HepG2 (cell line): ENCODE measurements around the gene AKNA.

ENCODE experiments used
- CBX5 ChIP-seq: sonication (generic); formaldehyde crosslinking; IDR thresholded peaks from 2 replicates; pipeline ENCODE4 v1.4.0; 2020; ENCODE audit warnings: missing genetic modification reagents, borderline replicate concordance
- CTCF ChIP-seq: sonication (generic); formaldehyde crosslinking; IDR thresholded peaks from 2 replicates; pipeline ENCODE4 v1.5.0; 2020; ENCODE audit warnings: mild to moderate bottlenecking, missing genetic modification reagents, moderate library complexity
- HNRNPL ChIP-seq: fragments of 200-400 bp; formaldehyde crosslinking; IDR thresholded peaks from 2 replicates; pipeline ENCODE4 v1.6.1; 2017; ENCODE audit warnings: mild to moderate bottlenecking, low read depth, low read length
- KAT2B ChIP-seq: fragments of 150-350 bp; IDR thresholded peaks from 2 replicates; pipeline ENCODE4 v1.6.1; 2014; ENCODE audit warnings: low read depth, low read length, borderline replicate concordance
- KDM5B ChIP-seq: sonication (generic); formaldehyde crosslinking; IDR thresholded peaks from 2 replicates; pipeline ENCODE4 v1.4.0; 2020; ENCODE audit warnings: missing genetic modification reagents, mild to moderate bottlenecking, borderline replicate concordance
- TBP ChIP-seq: sonication (generic); formaldehyde crosslinking; IDR thresholded peaks from 2 replicates; pipeline ENCODE4 v1.5.0; 2020; ENCODE audit warnings: missing genetic modification reagents
- ZBTB7A ChIP-seq: sonication (generic); formaldehyde crosslinking; IDR thresholded peaks from 2 replicates; pipeline ENCODE4 v1.8.0; 2022; ENCODE audit warnings: mild to moderate bottlenecking, missing genetic modification reagents
- ZNF354B ChIP-seq: sonication (generic); formaldehyde crosslinking; IDR thresholded peaks from 2 replicates; pipeline ENCODE4 v1.8.0; 2022; ENCODE audit warnings: mild to moderate bottlenecking, missing genetic modification reagents

- TF ChIP-seq KDM5B (CRISPR knock-in tag) (no peak), ZNF354B (CRISPR knock-in tag) (no peak), CBX5 (CRISPR knock-in tag) (no peak), ZBTB7A (CRISPR knock-in tag) (no peak), KAT2B (no peak), CTCF (CRISPR knock-in tag) (no peak), TBP (no peak), HNRNPL (no peak)
Measured at GRCh38 chr9:114289106-114289505, 98.7 kb downstream of the AKNA start.
